Endothelial cell of umbilical vein (primary cell): Measurements from ENCODE around the gene RNF4.

Experiments used
- EZH2 ChIP-seq: IDR thresholded peaks from 2 replicates; pipeline ENCODE4 v1.6.1; 2012; ENCODE audit warnings: borderline replicate concordance, low read depth, mild to moderate bottlenecking, moderate library complexity, low read length, inconsistent platforms; ENCODE audit not compliant: severe bottlenecking
- FOS ChIP-seq: IDR thresholded peaks from 2 replicates; pipeline ENCODE4 v1.6.1; 2011; ENCODE audit warnings: mild to moderate bottlenecking, low read length, moderate library complexity, borderline replicate concordance; ENCODE audit not compliant: insufficient read depth
- JUN ChIP-seq: IDR thresholded peaks from 2 replicates; pipeline ENCODE4 v1.6.1; 2011; ENCODE audit warnings: borderline replicate concordance, low read depth; ENCODE audit not compliant: insufficient read length, insufficient read depth
- MYC ChIP-seq: IDR thresholded peaks from one replicate; pipeline ENCODE4 v1.6.1; 2011; ENCODE audit warnings: mild to moderate bottlenecking, low read depth, low read length
- POLR2A ChIP-seq: IDR thresholded peaks from 2 replicates; pipeline ENCODE4 v1.6.1; 2012; ENCODE audit warnings: low read depth, mild to moderate bottlenecking, control low read depth, low read length
- POLR2AphosphoS5 ChIP-seq: IDR thresholded peaks from 2 replicates; pipeline ENCODE4 v1.6.1; 2012; ENCODE audit warnings: low read depth, mild to moderate bottlenecking, control low read depth, low read length, moderate library complexity; ENCODE audit not compliant: insufficient read depth
- TF ChIP-seq, protein P1 (sequence below), 2 donors: IDR thresholded peaks; 1 replicate in 1 of 2; 2 replicates in 1 of 2; pipeline ENCODE4 v1.5.1; 2011; ENCODE audit warnings: low read length in 2 of 2, mild to moderate bottlenecking in 2 of 2, moderate library complexity in 2 of 2, control low read depth in 1 of 2, inconsistent platforms in 1 of 2, low read depth in 1 of 2; ENCODE audit not compliant: insufficient read depth in 1 of 2; ENCODE audit errors: extremely low read depth in 1 of 2
- TF ChIP-seq, protein P2 (sequence below): IDR thresholded peaks from 2 replicates; pipeline ENCODE4 v1.6.1; 2011; ENCODE audit not compliant: insufficient read depth, insufficient read length

DNA sequence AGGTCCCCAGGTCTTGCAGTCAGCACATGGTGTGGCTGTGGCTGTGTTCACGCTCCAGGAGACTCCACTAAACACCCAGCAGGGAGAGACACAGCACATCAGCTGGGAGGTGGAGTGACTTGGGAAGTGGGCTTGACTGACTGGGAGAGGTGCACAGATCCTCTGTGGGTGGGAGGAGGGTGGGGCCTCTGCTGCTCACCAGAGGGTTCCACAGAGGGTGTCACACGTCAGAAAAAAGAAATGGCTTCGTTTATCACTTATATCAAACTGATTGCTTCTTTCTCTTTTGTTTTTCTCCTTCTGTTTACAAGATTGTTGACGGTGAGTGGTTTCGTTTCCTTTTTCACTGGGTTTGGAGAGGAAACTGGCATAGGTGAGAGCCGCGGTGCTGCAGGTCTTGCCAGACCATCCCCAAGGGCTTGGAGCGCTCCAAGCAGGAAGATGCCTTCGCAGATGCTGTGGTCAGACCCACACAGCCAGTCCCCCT, 42.8 kb downstream of the RNF4 start:
- no peak for TF ChIP-seq POLR2A
- TF ChIP-seq, protein P1, sequence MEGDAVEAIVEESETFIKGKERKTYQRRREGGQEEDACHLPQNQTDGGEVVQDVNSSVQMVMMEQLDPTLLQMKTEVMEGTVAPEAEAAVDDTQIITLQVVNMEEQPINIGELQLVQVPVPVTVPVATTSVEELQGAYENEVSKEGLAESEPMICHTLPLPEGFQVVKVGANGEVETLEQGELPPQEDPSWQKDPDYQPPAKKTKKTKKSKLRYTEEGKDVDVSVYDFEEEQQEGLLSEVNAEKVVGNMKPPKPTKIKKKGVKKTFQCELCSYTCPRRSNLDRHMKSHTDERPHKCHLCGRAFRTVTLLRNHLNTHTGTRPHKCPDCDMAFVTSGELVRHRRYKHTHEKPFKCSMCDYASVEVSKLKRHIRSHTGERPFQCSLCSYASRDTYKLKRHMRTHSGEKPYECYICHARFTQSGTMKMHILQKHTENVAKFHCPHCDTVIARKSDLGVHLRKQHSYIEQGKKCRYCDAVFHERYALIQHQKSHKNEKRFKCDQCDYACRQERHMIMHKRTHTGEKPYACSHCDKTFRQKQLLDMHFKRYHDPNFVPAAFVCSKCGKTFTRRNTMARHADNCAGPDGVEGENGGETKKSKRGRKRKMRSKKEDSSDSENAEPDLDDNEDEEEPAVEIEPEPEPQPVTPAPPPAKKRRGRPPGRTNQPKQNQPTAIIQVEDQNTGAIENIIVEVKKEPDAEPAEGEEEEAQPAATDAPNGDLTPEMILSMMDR (IDR thresholded peaks at IDR 0.05; ENCODE audit: extremely low read depth in 1 of 2, insufficient read depth in 1 of 2, low read depth in 1 of 2, low read length in 2 of 2), result no peak
- TF ChIP-seq, protein P2, sequence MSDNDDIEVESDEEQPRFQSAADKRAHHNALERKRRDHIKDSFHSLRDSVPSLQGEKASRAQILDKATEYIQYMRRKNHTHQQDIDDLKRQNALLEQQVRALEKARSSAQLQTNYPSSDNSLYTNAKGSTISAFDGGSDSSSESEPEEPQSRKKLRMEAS, result no peak
- no peak for TF ChIP-seq POLR2AphosphoS5
- TF ChIP-seq JUN, result no peak
- TF ChIP-seq MYC, result no peak
- TF ChIP-seq EZH2, result no peak
- TF ChIP-seq FOS, result no peak
